ENCODE results near the gene ZDHHC7. TPM values are rescaled to one million over a fixed set of nuclear protein-coding genes. Genes with fewer than 3 reads are reported as not detected.

The ZDHHC7 gene
- 72.4 and 103 TPM in 2 replicates for total RNA-seq

GRCh38 chr16:85010931-85011845 is at the start of gene ZDHHC7:
TSS of gene ZDHHC7 (minus strand) at chr16:85011535. CDS start at chr16:84990618, 20,917 bp downstream.

GRCh38 chr16:85027349-85027957 is 16.1 kb upstream of the ZDHHC7 start, which contains the start of gene KIAA0513:
TSS of gene KIAA0513 (plus strand) at chr16:85027795. CDS start at chr16:85067072, 39,277 bp downstream.

Other genes with a start within 250 kb of the ZDHHC7 start
- 80.4 and 82.6 TPM in 2 replicates for gene CRISPLD2, start 191.6 kb downstream of the ZDHHC7 start, total RNA-seq
- gene KIAA0513, start 16.3 kb upstream of the ZDHHC7 start, total RNA-seq, result 16.2 and 33.1 TPM in 2 replicates
- gene CIBAR2, start 100.9 kb upstream of the ZDHHC7 start, total RNA-seq, result not detected in 2 replicates